ENCODE data around the gene KRTAP10-8.

DNA sequence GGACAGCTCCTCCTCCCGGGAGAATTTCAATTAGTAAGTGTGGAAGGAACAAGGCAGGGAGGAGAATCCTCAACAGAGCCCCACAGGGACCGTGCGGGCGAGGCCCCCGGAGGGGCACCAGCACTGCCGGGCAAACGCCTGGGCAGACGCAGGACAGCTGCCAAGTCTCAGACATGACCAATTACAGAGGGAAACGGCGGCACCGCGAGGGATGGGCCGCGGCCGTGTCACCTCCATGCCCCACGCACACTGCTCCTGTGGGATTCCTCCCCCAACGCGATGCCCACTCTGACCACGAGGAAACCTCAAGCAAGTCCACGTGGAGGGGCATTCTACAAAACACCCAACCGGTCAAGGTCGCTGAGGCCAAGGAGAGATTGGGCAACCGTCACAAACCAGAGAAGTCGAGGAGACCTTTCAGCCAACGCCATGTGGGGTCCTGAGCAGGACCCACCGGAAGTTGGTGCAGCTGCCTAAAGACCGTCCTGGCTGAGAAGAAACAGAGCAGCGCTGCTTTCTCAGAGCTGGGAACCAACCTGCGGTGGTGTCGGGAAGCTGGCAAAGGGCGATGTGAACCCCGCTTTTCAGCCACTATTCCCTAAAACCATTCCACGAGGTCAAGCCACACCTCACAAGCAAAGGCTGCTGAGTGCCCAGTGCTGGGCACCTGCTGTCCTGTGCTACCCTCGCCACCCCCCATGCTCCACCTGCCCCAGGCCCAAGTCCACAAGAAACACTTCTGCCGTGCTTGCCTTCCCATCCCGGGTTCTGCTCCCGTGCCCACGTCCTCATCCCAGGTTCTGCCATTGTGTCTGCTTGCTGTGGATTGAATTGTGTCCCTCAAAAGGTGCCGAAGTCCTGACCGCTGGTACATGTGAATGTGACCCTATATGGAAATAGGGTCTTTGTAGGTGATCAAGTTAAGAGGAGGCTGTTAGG lies 39.8 kb upstream of the KRTAP10-8 start:
- TF ChIP-seq ZNF274 (IDR thresholded peaks at IDR 0.05; ENCODE audit: low read depth, low read length) (no peak), SUZ12 (IDR thresholded peaks at IDR 0.05; ENCODE audit: extremely low read depth, insufficient read depth, insufficient read length) (no peak)

Measured in NT2/D1 (cell line).